ENCODE measurements around the gene NPPA. TPM values are rescaled to one million over a fixed set of nuclear protein-coding genes. Genes with fewer than 3 reads are reported as not detected.

NPPA gene
- total and polyA plus RNA-seq, 9 of the 15 experiments (the other 6 are each of a cell fraction or from before 2014, with no cell fraction given), result not detected

DNA sequence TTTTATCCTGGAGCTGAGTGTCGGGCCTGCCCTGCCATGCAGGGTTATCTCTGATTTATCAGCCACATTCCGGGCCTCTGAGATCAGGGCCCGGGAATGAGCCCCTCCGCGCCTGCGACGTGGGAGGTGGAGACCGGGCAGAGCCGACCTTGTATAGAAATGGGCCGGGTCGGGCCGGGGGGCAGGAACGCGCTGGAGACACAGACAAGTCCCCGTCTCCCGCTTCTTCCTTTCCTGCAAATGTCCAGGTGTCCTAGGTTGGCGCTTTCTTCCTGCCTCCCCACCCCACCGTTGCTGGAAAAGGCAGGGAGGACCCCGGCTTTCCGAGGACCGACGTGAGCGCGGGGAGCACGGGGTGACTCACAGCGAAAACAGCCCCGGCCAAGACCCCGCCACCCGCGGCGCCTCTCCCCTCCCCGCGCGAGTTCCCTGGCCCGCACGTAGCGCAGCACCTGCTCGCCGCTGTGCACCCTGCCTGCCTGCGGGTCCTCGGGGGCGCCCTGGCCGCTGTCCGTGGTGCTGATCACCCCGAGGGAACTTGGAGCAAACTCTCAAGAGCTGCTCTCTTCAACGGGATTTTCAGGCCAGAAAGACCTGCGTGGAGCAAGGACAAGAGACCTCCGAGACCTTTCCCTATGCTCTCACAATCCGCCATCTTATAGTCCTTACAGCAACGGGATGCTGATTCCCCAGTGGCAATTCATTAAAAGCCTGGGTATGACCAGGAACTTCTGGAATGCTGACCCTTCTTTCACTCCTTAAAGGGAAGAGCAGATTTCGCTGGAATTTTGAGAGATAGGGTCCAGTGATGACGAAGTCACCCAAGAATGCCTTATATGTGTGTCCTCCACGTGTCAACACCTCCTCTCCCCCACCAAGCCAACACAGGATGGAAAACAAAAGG lies 11.6 kb upstream of the NPPA start (continued):
- TF ChIP-seq BRCA1 (IDR thresholded peaks at IDR 0.05) (no peak), BRCA1 (CRISPR knock-in tag; IDR thresholded peaks at IDR 0.05) (no peak), POLR2G (IDR thresholded peaks at IDR 0.05; ENCODE audit: low read depth, low read length) (no peak), JUN (IDR thresholded peaks at IDR 0.05; ENCODE audit: borderline replicate concordance, low read depth, low read length) (0 out of 2 replicates have a peak, but pooled peaks have one; percentile 17), JUN (CRISPR knock-in tag; IDR thresholded peaks at IDR 0.05; ENCODE audit: borderline replicate concordance) (peak; percentile 86), HDAC1 (IDR thresholded peaks at IDR 0.05) (peak in 1 of 2 experiments; percentile 84; a peak in 2 of 4 replicates), MTA1 (IDR thresholded peaks at IDR 0.05; ENCODE audit: borderline replicate concordance) (no peak), IFI16 (CRISPR knock-in tag; IDR thresholded peaks at IDR 0.05) (no peak), MGA (IDR thresholded peaks at IDR 0.05) (no peak), ASH1L (IDR thresholded peaks at IDR 0.05; ENCODE audit: borderline replicate concordance, low read depth, partially characterized antibody) (no peak), HNRNPH1 (optimal IDR thresholded peaks at IDR 0.05; ENCODE audit: low read depth, low read length) (no peak), SMAD1 (IDR thresholded peaks at IDR 0.05; ENCODE audit: low read depth, low read length, partially characterized antibody) (no peak), PHTF2 (CRISPR knock-in tag; IDR thresholded peaks at IDR 0.05) (no peak)
- TF ChIP-seq, protein P1, sequence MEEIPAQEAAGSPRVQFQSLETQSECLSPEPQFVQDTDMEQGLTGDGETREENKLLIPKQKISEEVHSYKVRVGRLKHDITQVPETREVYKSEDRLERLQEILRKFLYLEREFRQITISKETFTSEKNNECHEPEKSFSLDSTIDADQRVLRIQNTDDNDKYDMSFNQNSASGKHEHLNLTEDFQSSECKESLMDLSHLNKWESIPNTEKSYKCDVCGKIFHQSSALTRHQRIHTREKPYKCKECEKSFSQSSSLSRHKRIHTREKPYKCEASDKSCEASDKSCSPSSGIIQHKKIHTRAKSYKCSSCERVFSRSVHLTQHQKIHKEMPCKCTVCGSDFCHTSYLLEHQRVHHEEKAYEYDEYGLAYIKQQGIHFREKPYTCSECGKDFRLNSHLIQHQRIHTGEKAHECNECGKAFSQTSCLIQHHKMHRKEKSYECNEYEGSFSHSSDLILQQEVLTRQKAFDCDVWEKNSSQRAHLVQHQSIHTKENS (CRISPR knock-in tag; IDR thresholded peaks at IDR 0.05), result no peak

Data from K562 (cell line).